Measurements from ENCODE around the gene MAPK9. TPM values are rescaled to one million over a fixed set of nuclear protein-coding genes. Genes with fewer than 3 reads are reported as not detected.

MAPK9 gene
- total RNA-seq, 1 experiment from 2014 or later = 43.4 TPM

DNA sequence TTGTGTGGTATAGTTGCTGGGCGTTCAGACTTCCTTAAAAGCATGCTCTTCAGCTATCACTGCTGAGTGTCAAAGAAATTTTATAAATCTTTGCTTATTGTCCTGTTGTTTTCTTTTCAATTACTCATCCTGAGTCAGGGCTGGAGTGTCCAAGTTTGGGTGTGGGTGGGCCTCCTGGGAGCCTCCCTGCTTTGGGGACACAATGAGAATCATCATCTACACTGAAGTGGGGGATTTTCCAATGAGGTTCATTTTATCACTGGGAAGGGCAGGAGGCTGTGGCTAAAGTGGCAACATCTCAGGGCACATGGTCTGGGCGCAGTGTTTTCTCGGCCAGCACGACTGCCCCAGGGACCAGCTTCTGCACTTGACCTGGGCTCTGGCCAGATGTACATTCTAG lies 41.8 kb upstream of the MAPK9 start:
- H3K27ac ChIP-seq (ENCODE audit: low read depth, low read length) = peak overlapping the region; percentile 47
- H2AFZ ChIP-seq (ENCODE audit: low read depth, low read length, poor library complexity, severe bottlenecking) = no peak overlapping the region
- intact Hi-C loops (cut with micrococcal nuclease) = loop anchor here (5.0 kb wide), 1 partner anchor 131 kb away; no protein-coding TSS in a partner anchor
- peak; percentile 47 for ATAC-seq
- ChIA-PET RAD21 (ENCODE audit: low non-redundant PET in 1 of 2, low total read pairs in 2 of 2, uncharacterized antibody in 2 of 2, unreplicated experiment in 2 of 2) (no interaction called here), CTCF (interaction anchor here (2.8 kb wide), 1 partner anchor 18 kb away, joined by 15 read pairs; no protein-coding TSS in a partner anchor), POLR2A (no interaction called here)
- no TSS peak for BruUV-seq (replicated peaks)
- no peaks in the 10 kb centered on the region for H3K9me3 ChIP-seq (ENCODE audit: control insufficient read depth in 1 of 2, insufficient read depth in 1 of 2, low read depth in 1 of 2, low read length in 2 of 2)
- H3K9me2 ChIP-seq (ENCODE audit: insufficient read depth) = no peaks in the 10 kb centered on the region
- peak overlapping the region in 1 of 2 experiments; percentile 18; a peak in 1 of 4 replicates for H3K4me3 ChIP-seq (replicated peaks in 1 of 2; ENCODE audit: low read depth in 1 of 2, low read length in 2 of 2)
- no peaks in the 10 kb centered on the region for H3K27me3 ChIP-seq (ENCODE audit: insufficient read depth, low read length)
- no peaks in the 10 kb centered on the region for H3K79me2 ChIP-seq (ENCODE audit: insufficient read depth, low read length)
- peak overlapping the region; percentile 23; the same call in 1 of the 2 replicates for H3K9ac ChIP-seq (ENCODE audit: low read length)
- H3K36me3 ChIP-seq (ENCODE audit: control insufficient read depth in 1 of 2, insufficient read depth in 2 of 2, low read length in 2 of 2) = peaks cover 0 to 2% of the 10 kb centered on the region in 2 experiments; a peak in 2 of 4 replicates
- no peaks in the 10 kb centered on the region for H4K20me1 ChIP-seq (ENCODE audit: insufficient read depth)
- peak; percentile 41 for DNase-seq (ENCODE audit: low read depth, low spot score)
- H3K4me2 ChIP-seq (ENCODE audit: low read length) = peak overlapping the region; percentile 60
- H3K4me1 ChIP-seq (ENCODE audit: control insufficient read depth in 1 of 2, insufficient read depth in 2 of 2, low read length in 2 of 2) = peaks cover 45 to 54% of the 10 kb centered on the region in 2 experiments
- TF ChIP-seq CBX3 (IDR thresholded peaks at IDR 0.05; ENCODE audit: low read depth) = peak; percentile 35; the same call in 1 of the 2 replicates
- TF ChIP-seq JUND (IDR thresholded peaks at IDR 0.05) = peak; percentile 45; the same call in 1 of the 2 replicates
- no peak for TF ChIP-seq TCF7L2 (IDR thresholded peaks at IDR 0.05; ENCODE audit: borderline replicate concordance, extremely low read depth, insufficient read depth, insufficient read length)
- no peak for TF ChIP-seq CEBPB (IDR thresholded peaks at IDR 0.05; ENCODE audit: low read depth)
- TF ChIP-seq, protein P1, sequence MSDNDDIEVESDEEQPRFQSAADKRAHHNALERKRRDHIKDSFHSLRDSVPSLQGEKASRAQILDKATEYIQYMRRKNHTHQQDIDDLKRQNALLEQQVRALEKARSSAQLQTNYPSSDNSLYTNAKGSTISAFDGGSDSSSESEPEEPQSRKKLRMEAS (IDR thresholded peaks at IDR 0.05) = 0 out of 2 replicates have a peak, but pooled peaks have one; percentile 49
- TF ChIP-seq ELF1 (IDR thresholded peaks at IDR 0.05; ENCODE audit: borderline replicate concordance, low read depth) = no peak
- no peak for TF ChIP-seq SIN3A (IDR thresholded peaks at IDR 0.05; ENCODE audit: low read depth)
- no peak for TF ChIP-seq POLR2A (IDR thresholded peaks at IDR 0.05; ENCODE audit: borderline replicate concordance, extremely low read depth, insufficient read depth, insufficient read length)
- no peak for TF ChIP-seq EGR1 (IDR thresholded peaks at IDR 0.05; ENCODE audit: low read depth)
- TF ChIP-seq, protein P2, sequence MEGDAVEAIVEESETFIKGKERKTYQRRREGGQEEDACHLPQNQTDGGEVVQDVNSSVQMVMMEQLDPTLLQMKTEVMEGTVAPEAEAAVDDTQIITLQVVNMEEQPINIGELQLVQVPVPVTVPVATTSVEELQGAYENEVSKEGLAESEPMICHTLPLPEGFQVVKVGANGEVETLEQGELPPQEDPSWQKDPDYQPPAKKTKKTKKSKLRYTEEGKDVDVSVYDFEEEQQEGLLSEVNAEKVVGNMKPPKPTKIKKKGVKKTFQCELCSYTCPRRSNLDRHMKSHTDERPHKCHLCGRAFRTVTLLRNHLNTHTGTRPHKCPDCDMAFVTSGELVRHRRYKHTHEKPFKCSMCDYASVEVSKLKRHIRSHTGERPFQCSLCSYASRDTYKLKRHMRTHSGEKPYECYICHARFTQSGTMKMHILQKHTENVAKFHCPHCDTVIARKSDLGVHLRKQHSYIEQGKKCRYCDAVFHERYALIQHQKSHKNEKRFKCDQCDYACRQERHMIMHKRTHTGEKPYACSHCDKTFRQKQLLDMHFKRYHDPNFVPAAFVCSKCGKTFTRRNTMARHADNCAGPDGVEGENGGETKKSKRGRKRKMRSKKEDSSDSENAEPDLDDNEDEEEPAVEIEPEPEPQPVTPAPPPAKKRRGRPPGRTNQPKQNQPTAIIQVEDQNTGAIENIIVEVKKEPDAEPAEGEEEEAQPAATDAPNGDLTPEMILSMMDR (IDR thresholded peaks at IDR 0.05 in 2 of 3, conservative IDR thresholded peaks at IDR 0.05 in 1 of 3; ENCODE audit: borderline replicate concordance in 1 of 3, insufficient read depth in 1 of 3, low read depth in 2 of 3, low read length in 2 of 3) = no peak
- no peak for TF ChIP-seq EZH2phosphoT487 (IDR thresholded peaks at IDR 0.05; ENCODE audit: borderline replicate concordance)
- TF ChIP-seq FOSL1 (IDR thresholded peaks at IDR 0.05; ENCODE audit: low read depth) = peak; percentile 88
- TF ChIP-seq YY1 (IDR thresholded peaks at IDR 0.05; ENCODE audit: extremely low read depth, insufficient replicate concordance, low read depth, low read length) = no peak
- TF ChIP-seq ZFX (IDR thresholded peaks at IDR 0.05) = no peak
- peak; percentile 70; the same call in 1 of the 2 replicates for TF ChIP-seq SP1 (IDR thresholded peaks at IDR 0.05; ENCODE audit: low read depth)
- TF ChIP-seq, protein P3, sequence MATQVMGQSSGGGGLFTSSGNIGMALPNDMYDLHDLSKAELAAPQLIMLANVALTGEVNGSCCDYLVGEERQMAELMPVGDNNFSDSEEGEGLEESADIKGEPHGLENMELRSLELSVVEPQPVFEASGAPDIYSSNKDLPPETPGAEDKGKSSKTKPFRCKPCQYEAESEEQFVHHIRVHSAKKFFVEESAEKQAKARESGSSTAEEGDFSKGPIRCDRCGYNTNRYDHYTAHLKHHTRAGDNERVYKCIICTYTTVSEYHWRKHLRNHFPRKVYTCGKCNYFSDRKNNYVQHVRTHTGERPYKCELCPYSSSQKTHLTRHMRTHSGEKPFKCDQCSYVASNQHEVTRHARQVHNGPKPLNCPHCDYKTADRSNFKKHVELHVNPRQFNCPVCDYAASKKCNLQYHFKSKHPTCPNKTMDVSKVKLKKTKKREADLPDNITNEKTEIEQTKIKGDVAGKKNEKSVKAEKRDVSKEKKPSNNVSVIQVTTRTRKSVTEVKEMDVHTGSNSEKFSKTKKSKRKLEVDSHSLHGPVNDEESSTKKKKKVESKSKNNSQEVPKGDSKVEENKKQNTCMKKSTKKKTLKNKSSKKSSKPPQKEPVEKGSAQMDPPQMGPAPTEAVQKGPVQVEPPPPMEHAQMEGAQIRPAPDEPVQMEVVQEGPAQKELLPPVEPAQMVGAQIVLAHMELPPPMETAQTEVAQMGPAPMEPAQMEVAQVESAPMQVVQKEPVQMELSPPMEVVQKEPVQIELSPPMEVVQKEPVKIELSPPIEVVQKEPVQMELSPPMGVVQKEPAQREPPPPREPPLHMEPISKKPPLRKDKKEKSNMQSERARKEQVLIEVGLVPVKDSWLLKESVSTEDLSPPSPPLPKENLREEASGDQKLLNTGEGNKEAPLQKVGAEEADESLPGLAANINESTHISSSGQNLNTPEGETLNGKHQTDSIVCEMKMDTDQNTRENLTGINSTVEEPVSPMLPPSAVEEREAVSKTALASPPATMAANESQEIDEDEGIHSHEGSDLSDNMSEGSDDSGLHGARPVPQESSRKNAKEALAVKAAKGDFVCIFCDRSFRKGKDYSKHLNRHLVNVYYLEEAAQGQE (IDR thresholded peaks at IDR 0.05; ENCODE audit: low read depth) = no peak
- TF ChIP-seq, protein P4, sequence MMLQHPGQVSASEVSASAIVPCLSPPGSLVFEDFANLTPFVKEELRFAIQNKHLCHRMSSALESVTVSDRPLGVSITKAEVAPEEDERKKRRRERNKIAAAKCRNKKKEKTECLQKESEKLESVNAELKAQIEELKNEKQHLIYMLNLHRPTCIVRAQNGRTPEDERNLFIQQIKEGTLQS (IDR thresholded peaks at IDR 0.05) = no peak
- TF ChIP-seq ZNF274 (IDR thresholded peaks at IDR 0.05; ENCODE audit: low read depth, low read length) = no peak
- TF ChIP-seq, protein P5, sequence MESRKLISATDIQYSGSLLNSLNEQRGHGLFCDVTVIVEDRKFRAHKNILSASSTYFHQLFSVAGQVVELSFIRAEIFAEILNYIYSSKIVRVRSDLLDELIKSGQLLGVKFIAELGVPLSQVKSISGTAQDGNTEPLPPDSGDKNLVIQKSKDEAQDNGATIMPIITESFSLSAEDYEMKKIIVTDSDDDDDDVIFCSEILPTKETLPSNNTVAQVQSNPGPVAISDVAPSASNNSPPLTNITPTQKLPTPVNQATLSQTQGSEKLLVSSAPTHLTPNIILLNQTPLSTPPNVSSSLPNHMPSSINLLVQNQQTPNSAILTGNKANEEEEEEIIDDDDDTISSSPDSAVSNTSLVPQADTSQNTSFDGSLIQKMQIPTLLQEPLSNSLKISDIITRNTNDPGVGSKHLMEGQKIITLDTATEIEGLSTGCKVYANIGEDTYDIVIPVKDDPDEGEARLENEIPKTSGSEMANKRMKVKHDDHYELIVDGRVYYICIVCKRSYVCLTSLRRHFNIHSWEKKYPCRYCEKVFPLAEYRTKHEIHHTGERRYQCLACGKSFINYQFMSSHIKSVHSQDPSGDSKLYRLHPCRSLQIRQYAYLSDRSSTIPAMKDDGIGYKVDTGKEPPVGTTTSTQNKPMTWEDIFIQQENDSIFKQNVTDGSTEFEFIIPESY (IDR thresholded peaks at IDR 0.05; ENCODE audit: extremely low read depth, insufficient replicate concordance, low read length) = no peak
- no peak for TF ChIP-seq EZH2 (IDR thresholded peaks at IDR 0.05)
- no peak for TF ChIP-seq POLR2AphosphoS5 (IDR thresholded peaks at IDR 0.05; ENCODE audit: low read depth, low read length)

Measured in HCT116 (cell line).